Astrocyte of the hippocampus (primary cell): Measurements from ENCODE around the gene CPT1A.
A peak's percentile ranks its signal among the peaks of the same experiment; 100 is the strongest.
"Not testable (repeated sequence)": the region's sequence is repeated elsewhere in the genome, so short reads cannot be mapped to it uniquely, and the experiment has no call there.

Experiments
- DNase-seq: peaks from one replicate; pipeline ENCODE4 v3.0.0; 2011; ENCODE audit warnings: low read depth, low spot score

Gene CPT1A

GRCh38 chr11:68841718-68842426 is at the start of gene CPT1A:
Gene CPT1A (minus strand): TSS chr11:68841916. CDS start chr11:68815474, 26,442 bp downstream.
- peak; percentile 90 for DNase-seq

GRCh38 chr11:68890490-68891231 is 48.9 kb upstream of the CPT1A start:
- DNase-seq: peak; percentile 98

- DNase-seq: peak; percentile 54
Observed at GRCh38 chr11:68889948-68890446, 48.3 kb upstream of the CPT1A start.

GRCh38 chr11:68884827-68885226 is 43.1 kb upstream of the CPT1A start:
- not testable (repeated sequence) for DNase-seq

- no peak for DNase-seq
Observed at GRCh38 chr11:68882391-68882790, 40.7 kb upstream of the CPT1A start.

- no peak for DNase-seq
Observed at GRCh38 chr11:68881320-68881719, 39.6 kb upstream of the CPT1A start.

GRCh38 chr11:68880851-68881250 is 39.1 kb upstream of the CPT1A start:
- DNase-seq: no peak

GRCh38 chr11:68878022-68878421 is 36.3 kb upstream of the CPT1A start:
- DNase-seq: no peak

GRCh38 chr11:68872216-68873003 is 30.7 kb upstream of the CPT1A start:
- DNase-seq: no peak

- peak; percentile 19 for DNase-seq
Observed at GRCh38 chr11:68870470-68870869, 28.8 kb upstream of the CPT1A start.

- no peak for DNase-seq
Observed at GRCh38 chr11:68868221-68868835, 26.6 kb upstream of the CPT1A start.

- DNase-seq: no peak
Observed at GRCh38 chr11:68867066-68867465, 25.4 kb upstream of the CPT1A start.

GRCh38 chr11:68865241-68865640 is 23.5 kb upstream of the CPT1A start:
- DNase-seq: no peak

- DNase-seq: no peak
Observed at GRCh38 chr11:68863553-68864265, 22.0 kb upstream of the CPT1A start.

- no peak for DNase-seq
Observed at GRCh38 chr11:68862421-68862820, 20.7 kb upstream of the CPT1A start.

GRCh38 chr11:68859123-68859522 is 17.4 kb upstream of the CPT1A start:
- DNase-seq: no peak

GRCh38 chr11:68857037-68857586 is 15.4 kb upstream of the CPT1A start:
- DNase-seq: no peak

GRCh38 chr11:68856425-68857030 is 14.8 kb upstream of the CPT1A start:
- DNase-seq: not testable (repeated sequence)

- DNase-seq: peak; percentile 49
Observed at GRCh38 chr11:68855205-68855981, 13.7 kb upstream of the CPT1A start.
